GM21723 (cell line): ENCODE data around the gene SNAPIN.

Experiments used
- ATAC-seq: cut with Tn5 transposase; IDR thresholded peaks from one replicate; pipeline ENCODE4 v1.9.1; 2021; ENCODE audit warnings: mild to moderate bottlenecking, moderate library complexity; ENCODE audit not compliant: unreplicated experiment

Gene SNAPIN

GRCh38 chr1:153677718-153678518 is 19.4 kb downstream of the SNAPIN start:
- ATAC-seq: no peak

DNA sequence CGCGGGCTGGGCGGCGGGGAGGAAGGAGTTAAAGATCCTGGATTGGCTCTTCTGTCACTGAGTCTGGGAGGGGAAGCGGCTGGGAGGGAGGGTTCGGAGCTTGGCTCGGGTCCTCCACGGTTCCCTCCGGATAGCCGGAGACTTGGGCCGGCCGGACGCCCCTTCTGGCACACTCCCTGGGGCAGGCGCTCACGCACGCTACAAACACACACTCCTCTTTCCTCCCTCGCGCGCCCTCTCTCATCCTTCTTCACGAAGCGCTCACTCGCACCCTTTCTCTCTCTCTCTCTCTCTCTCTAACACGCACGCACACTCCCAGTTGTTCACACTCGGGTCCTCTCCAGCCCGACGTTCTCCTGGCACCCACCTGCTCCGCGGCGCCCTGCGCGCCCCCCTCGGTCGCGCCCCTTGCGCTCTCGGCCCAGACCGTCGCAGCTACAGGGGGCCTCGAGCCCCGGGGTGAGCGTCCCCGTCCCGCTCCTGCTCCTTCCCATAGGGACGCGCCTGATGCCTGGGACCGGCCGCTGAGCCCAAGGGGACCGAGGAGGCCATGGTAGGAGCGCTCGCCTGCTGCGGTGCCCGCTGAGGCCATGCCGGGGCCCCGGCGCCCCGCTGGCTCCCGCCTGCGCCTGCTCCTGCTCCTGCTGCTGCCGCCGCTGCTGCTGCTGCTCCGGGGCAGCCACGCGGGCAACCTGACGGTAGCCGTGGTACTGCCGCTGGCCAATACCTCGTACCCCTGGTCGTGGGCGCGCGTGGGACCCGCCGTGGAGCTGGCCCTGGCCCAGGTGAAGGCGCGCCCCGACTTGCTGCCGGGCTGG is 20.2 kb downstream of the SNAPIN start, which contains the start of gene NPR1:
Gene NPR1 (plus strand): TSS at position 170 of the 818 bp plus-strand sequence. CDS start 421 bp downstream, at position 591.
- ATAC-seq: no peak

- no peak for ATAC-seq
Measured at GRCh38 chr1:153679337-153680119, 21.0 kb downstream of the SNAPIN start.

DNA sequence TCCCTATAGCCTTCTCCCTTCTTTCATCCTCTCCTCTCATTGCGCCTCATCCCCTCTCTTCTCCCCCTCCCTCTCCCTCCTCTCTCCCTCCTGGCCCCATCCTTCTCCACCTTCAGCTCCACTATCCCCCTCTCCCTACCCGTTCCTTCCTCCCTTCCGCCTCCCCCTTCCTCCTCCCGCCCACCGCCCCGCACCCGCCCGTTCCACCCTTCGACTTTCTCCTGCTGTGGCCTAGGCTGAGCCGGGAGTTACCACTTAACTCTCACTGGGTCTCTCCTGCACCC is 21.6 kb downstream of the SNAPIN start:
- no peak for ATAC-seq

DNA sequence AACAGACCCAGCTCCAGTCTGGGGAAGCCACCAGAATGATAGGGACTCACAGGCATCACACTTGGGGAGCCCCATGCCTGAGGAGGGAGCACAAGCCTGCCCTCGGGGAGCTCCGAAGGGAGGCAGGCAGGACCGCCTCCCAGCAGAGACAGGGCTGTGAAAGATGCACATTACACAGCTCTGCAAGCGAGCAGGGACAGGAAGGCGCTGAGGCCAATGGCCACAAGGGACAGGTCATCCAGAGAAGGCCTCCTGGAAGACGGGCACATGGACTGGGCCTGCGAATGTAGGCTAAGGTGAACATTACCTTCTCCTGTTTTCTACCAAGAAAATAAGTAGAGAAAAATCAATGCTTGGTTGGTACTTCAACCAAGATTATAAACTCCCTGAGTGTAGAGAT is 24.2 kb downstream of the SNAPIN start:
- no peak for ATAC-seq

DNA sequence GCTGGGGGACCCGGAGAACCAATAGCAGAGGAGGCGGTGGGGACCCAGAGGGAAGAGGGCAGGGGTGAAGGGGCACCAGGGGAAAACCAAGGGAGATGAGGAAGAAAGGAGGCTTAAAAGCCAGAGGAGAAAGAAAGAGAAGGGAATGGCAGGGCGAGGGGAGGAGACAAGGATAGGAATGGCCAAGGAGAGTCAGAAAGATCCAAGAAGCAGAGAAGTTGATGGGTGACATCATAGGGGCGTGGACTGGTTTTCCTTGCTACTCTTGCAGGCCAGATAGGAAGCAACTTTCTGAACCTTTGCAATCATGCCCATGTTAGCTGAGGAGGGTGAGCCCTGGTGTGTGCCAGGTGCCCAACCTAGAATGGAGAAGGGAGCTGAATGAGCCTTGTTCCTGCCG is 25.4 kb downstream of the SNAPIN start:
- ATAC-seq: no peak

- ATAC-seq: no peak
Measured at GRCh38 chr1:153684892-153685291, 26.4 kb downstream of the SNAPIN start.

GRCh38 chr1:153685544-153686340 is 27.2 kb downstream of the SNAPIN start:
- ATAC-seq: no peak

GRCh38 chr1:153687346-153688125 is 29.0 kb downstream of the SNAPIN start:
- no peak for ATAC-seq

GRCh38 chr1:153688276-153688675 is 29.8 kb downstream of the SNAPIN start:
- ATAC-seq: no peak

GRCh38 chr1:153688736-153689328 is 30.3 kb downstream of the SNAPIN start:
- no peak for ATAC-seq

DNA sequence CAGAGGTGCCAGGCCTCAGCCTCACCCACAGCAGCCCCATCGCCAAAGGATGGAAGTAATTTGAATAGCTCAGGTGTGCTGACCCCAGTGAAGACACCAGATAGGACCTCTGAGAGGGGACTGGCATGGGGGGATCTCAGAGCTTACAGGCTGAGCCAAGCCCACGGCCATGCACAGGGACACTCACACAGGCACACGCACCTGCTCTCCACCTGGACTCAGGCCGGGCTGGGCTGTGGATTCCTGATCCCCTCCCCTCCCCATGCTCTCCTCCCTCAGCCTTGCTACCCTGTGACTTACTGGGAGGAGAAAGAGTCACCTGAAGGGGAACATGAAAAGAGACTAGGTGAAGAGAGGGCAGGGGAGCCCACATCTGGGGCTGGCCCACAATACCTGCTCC is 35.0 kb downstream of the SNAPIN start:
- ATAC-seq: no peak

- ATAC-seq: no peak
Measured at GRCh38 chr1:153696741-153697140, 38.2 kb downstream of the SNAPIN start.

- ATAC-seq: no peak
Measured at GRCh38 chr1:153697191-153698019, 38.9 kb downstream of the SNAPIN start.

- ATAC-seq: no peak
Measured at GRCh38 chr1:153698020-153698922, 39.8 kb downstream of the SNAPIN start.

DNA sequence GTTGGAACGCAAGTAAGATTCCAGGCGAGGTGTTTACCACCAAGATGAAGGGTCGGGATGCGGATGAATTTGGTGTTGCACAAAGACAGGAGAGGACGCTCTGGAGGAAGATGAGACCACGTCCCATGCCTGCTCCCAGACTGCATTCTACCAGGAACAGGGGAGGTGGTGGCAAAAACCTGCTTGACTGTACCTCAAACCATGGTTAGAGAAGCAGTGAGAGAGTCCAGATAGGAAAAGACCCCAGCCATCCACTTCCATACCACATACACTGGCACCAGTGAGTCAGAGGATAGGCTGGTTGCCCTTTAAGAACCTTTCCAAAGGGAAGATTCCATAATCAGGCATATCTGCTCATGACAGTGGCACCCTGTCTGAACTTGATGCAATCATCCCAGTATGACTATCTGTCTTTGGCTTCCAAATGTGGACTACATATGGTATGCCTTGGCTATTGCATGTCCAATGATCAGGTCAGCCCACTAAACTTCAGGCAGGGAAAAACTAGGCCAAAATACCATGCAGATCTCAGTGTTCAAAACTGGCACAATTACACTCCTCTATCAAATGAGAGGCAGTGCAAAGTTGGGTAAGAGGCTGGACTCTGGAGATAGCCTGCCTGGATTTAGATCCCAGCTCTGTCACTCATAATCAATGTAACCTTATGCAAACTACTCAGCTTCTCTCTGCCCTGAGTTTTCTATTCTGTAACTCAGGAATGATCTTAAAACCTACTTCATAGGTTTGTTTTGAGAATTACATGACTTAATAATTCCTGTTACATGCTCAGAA is 40.6 kb downstream of the SNAPIN start:
- no peak for ATAC-seq

DNA sequence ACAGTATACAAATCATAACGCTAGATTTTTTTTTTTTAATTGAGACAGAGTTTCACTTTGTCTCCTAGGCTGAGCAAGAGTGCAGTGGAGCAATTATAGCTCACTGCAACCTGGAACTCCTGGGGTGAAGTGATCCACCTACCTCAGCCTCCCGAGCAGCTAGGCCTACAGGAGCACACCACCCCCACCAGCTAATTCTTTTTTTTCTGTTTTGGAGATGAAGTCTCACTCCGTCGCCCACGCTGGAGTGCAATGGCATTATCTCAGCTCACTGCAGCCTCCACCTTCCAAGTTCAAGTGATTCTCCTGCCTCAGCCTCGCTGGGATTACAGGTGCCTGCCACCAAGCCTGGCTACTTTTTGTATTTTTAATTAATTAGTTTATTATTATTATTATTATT is 41.3 kb downstream of the SNAPIN start:
- ATAC-seq: no peak
